Aorta (tissue), 5 donors: ENCODE results near the gene LENG1. TPM values are rescaled to one million over a fixed set of nuclear protein-coding genes. Genes with fewer than 3 reads are reported as not detected.
A peak's percentile ranks its signal among the peaks of the same experiment; 100 is the strongest.

Source experiments
- ATAC-seq: fragments of 200-7000 bp; cut with Tn5 transposase; one replicate; pipeline ENCODE4 v1.9.1; 2022; ENCODE audit warnings: moderate library complexity; ENCODE audit not compliant: low FRiP score
- DNase-seq, 2 donors: peaks; one replicate each; pipeline ENCODE4 v3.0.0-alpha.2; 2020
- H3K27ac ChIP-seq, 2 donors: one replicate each; pipeline ENCODE4 v1.5.1; 2013; ENCODE audit warnings: low read length in 2 of 2, mild to moderate bottlenecking in 2 of 2, moderate library complexity in 2 of 2, control low read depth in 1 of 2, inconsistent platforms in 1 of 2, low read depth in 1 of 2
- H3K27me3 ChIP-seq, 2 donors: one replicate each; pipeline ENCODE4 v1.6.1; 2013; ENCODE audit warnings: control low read depth in 1 of 2, low read length in 1 of 2, mild to moderate bottlenecking in 1 of 2, moderate library complexity in 1 of 2; ENCODE audit not compliant: insufficient read depth in 2 of 2, control insufficient read depth in 1 of 2
- H3K36me3 ChIP-seq, 2 donors: one replicate each; pipeline ENCODE4 v1.6.1; 2013; ENCODE audit warnings: control low read depth in 1 of 2, low read length in 1 of 2, mild to moderate bottlenecking in 1 of 2; ENCODE audit not compliant: insufficient read depth in 2 of 2, control insufficient read depth in 1 of 2
- H3K4me1 ChIP-seq, 2 donors: one replicate each; pipeline ENCODE4 v1.6.1; 2013; ENCODE audit warnings: low read length in 2 of 2, control low read depth in 1 of 2, mild to moderate bottlenecking in 1 of 2, moderate library complexity in 1 of 2; ENCODE audit not compliant: insufficient read depth in 2 of 2, control insufficient read depth in 1 of 2
- H3K4me3 ChIP-seq, 2 donors: one replicate each; pipeline ENCODE4 v1.5.1; 2013; ENCODE audit warnings: low read length in 2 of 2, control low read depth in 1 of 2, mild to moderate bottlenecking in 1 of 2
- H3K9me3 ChIP-seq: one replicate; pipeline ENCODE4 v1.6.1; 2013; ENCODE audit warnings: mild to moderate bottlenecking, low read length; ENCODE audit not compliant: control insufficient read depth
- WGBS, 2 donors: extraction: QIAGEN DNeasy Blood & Tissue Kit; methylation state at CpG; one replicate each; pipeline ENCODE4 v1.1.7; 2013; 5-methylcytosine and 5-hydroxymethylcytosine counted together
- intact Hi-C, 2 donors: fragments of 100-400 bp; cut with DNase I; formaldehyde crosslinking; loops; one replicate each; pipeline versions ENCODE4 v1.14.2 to v1.15.0; 2022
- polyA plus RNA-seq, 2 donors: library from polyadenylated mRNA; stranded (reverse); fragments of 200-250 nt; gene quantifications; one replicate each; pipeline ENCODE4 v1.2.3, GENCODE V29; 2013
- total RNA-seq, 2 donors: library from RNA; stranded (reverse); fragmentation: NEBNext Ultra II Directional; extraction: Animal tissue kit (Norgen Biotek cat#: 25700); gene quantifications; one replicate each; pipeline ENCODE4 v1.2.1, GENCODE V29; 2021
- donor health status: healthy with polysubstance abuse.
- donor health status: Bipolar disorder and iron deficiency.
- donor health status: DM: no; HTN: no; CAD: no.
- donor health status: DM: no; HTN: no; CAD: no.
- donor health status: DM: yes; HTN: yes; CAD: no.

Gene LENG1
- total and polyA plus RNA-seq, 4 donors, result 5.7 to 10.1 (median 6.8) TPM

DNA sequence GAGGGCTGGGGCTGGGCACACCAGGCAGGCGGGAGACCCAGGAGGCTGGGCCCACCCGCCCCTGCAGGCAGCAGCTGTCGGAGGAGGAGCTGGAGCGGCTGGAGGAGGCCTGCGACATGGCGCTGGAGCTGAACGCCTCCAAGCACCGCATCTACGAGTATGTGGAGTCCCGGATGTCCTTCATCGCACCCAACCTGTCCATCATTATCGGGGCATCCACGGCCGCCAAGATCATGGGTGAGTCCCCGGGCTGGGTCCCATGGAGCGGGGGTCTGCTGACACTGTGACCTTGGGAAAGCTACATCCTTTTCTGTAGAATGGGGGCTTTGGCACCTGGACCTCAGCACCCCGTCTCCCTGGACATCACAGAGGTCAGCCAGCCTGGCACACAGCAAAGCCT, 35.8 kb downstream of the LENG1 start:
- ATAC-seq (no peak), DNase-seq (no peak)
- Histone ChIP-seq H3K27ac (no peak overlapping the region), H3K9me3 (no peaks in the 10 kb centered on the region), H3K36me3 (peaks cover 0 to 22% of the 10 kb centered on the region in 2 donors), H3K4me3 (no peak overlapping the region), H3K27me3 (no peaks in the 10 kb centered on the region), H3K4me1 (no peaks in the 10 kb centered on the region)
- intact Hi-C loops, result no loop called here
- WGBS, 2 donors, result 89 to 93% methylated on average over 17 of the region's 17 CpGs

DNA sequence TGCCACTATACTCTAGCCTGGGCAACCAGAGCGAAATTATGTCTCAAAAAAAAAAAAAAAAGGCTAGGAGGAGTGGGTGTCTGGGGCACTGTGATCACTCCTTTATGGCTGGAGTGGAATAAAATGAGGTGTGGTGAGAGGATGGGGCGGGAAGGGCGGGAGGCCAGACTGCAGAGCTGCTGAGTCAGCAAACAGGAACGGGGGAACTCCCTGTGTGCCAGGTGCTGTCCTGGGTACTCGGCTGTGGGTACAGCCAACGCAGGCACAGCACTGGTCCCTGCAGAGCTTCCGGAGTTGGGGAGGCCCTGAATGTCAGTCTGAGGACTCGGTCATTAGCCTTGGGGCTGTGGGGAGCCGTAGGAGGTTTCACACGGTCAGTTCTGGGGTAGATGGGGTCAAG, 38.3 kb downstream of the LENG1 start:
- Histone ChIP-seq H3K4me3 (no peak overlapping the region), H3K27ac (no peak overlapping the region), H3K9me3 (no peaks in the 10 kb centered on the region), H3K36me3 (peaks cover 0 to 20% of the 10 kb centered on the region in 2 donors), H3K4me1 (no peaks in the 10 kb centered on the region), H3K27me3 (no peaks in the 10 kb centered on the region)
- intact Hi-C loops, result no loop called here
- ATAC-seq, result no peak
- DNase-seq, result no peak
- WGBS, 2 donors, result 94 to 96% methylated on average over 9 to 10 of the region's 10 CpGs

DNA sequence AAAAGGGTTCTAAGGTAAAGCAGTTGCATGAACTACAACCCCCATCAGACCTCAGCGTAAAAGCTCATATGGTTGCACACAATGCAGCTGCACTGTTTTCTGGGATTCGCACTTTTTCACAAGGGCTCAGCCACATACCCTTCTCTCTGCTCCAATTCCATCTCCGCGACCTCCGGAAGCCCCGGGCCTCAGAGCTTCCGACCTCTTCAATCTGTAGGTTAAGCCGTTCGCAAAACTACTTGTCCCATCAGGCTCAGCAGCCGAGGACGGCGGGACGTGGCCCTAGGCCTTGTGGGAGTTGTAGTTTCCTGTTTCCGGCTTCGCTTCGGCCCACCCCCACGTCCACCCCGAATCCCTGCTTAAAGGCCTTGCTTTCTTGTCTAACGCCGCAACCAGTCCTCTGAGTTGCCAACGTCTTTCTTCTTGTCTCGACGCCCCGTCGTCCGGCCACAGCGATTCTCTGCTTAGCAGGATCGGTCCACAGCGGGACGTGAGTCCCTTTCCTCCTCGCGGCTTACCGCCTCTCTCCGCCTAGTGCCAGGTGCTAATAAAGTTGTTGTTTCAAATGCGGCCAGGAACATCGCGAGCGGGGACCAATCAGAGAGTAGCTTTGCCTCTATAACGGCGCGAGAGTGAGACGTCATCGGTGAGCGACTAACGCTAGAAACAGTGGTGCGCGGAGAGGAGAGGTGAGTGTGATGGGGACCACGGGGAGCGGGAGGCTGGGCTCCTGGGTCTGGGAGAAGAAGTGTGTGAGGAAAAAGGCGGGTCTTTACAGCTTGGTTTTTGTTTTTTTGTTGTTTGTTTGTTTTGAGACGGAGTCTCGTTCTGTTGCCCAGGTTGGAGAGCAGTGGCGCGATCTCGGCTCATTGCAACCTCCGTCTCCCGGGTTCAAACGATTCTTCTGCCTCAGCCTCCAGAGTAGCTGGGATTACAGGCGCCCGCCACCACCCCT, 44.1 kb downstream of the LENG1 start, which contains the start of the genes PRPF31 and TFPT:
Gene PRPF31 (plus strand): TSS at position 646 of the 955 bp plus-strand sequence. CDS start 2,525 bp downstream, outside the sequence.
Gene TFPT (minus strand): TSS at position 549 of the 955 bp plus-strand sequence. CDS start 388 bp downstream, at position 161.
- Histone ChIP-seq H3K9me3 (no peaks in the 10 kb centered on the region), H3K27ac (peak within 1 kb of the TSS in 1 of 2 donors; percentile 51), H3K36me3 (no peaks in the 10 kb centered on the region), H3K27me3 (no peaks in the 10 kb centered on the region), H3K4me1 (no peaks in the 10 kb centered on the region), H3K4me3 (peak within 1 kb of the TSS; percentile 41 to 59)
- ATAC-seq (peak; percentile 97), DNase-seq (peak; percentile 98)
- intact Hi-C loops, result loop anchor here (1.0 to 10.0 kb wide), 3 partner anchors 22 to 251 kb away; partner anchors contain the start of genes CNOT3 (in 1 of the 2), MYADM (in 1 of the 2) and TSEN34 (in 1 of the 2)
- 0 to 1% methylated on average over 60 of the region's 60 CpGs for WGBS, 2 donors

DNA sequence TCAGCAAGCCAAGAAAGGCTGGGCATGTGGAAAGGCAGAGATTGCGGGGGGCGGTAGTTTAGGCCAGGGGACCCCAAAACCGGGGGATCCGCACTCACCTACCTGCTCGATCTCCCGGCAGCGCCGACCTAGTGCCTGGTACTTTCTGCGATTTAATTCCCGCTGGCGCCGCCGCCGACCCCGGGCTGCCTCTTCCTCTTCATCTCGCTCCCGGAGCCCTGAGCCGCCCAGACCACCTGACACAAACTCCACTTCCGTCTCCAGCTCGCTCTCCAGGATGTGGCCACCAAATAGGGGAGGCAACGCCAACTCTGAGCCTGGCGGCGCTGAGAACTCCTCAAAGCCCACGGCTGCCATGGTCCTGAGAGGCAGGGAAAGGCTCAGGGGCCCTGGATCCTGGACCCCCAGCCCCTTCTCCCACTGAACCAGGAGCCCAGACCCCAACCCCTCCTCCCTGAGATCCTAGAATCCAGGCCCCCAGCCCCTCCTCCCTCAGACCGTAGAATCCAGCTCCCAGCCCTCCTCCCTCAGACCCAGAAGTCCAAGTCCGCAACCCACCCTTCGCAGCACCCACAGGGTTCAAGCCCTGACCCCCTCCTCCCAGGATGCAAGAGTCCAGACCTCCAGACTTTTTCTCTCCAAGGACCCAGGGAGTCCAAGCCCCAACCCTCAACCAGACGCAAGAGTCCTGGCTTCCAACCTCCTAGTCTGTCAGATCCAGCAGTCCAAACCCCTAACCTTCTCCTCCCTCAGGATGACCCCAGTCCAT, 45.0 kb downstream of the LENG1 start:
- DNase-seq, result peak; percentile 70 to 84
- intact Hi-C loops, result loop anchor here (1.0 to 10.0 kb wide), 3 partner anchors 23 to 250 kb away; partner anchors contain the start of genes CNOT3 (in 1 of the 2), MYADM (in 1 of the 2) and TSEN34 (in 1 of the 2)

DNA sequence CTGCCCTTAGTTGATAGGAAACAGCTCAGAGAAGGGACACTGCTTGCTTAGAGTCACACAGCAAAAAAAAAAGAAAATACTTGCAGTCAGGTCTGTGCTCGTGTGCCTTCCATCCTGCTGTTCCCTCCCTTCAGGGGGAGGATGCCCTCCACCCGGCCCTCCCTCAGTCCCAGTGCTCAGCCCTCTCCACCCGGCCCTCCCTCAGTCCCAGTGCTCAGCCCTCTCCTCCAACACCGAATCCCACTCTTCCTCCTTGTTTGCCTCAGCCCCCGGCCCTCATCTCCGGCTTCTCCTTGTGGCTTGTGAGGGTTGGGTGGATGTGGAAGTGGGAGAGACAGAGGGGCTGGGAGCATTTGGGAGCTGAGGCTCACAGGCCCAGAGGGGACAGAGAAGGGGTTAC, 49.9 kb downstream of the LENG1 start:
- 66 to 77% methylated on average over 6 of the region's 6 CpGs for WGBS, 2 donors
- intact Hi-C loops, result loop anchor here (10.0 kb wide), 2 partner anchors 245 to 265 kb away; partner anchors contain the start of gene MYADM (in 1 of the 2)

More for the DNA sequence above, 45.0 kb downstream of the LENG1 start:
- no peaks in the 10 kb centered on the region for H3K36me3 ChIP-seq
- H3K27ac ChIP-seq, result no peak overlapping the region
- WGBS, 2 donors, result 22 to 26% methylated on average over 28 of the region's 28 CpGs
- no peaks in the 10 kb centered on the region for H3K9me3 ChIP-seq
- no peaks in the 10 kb centered on the region for H3K27me3 ChIP-seq
- ATAC-seq, result no peak
- peak overlapping the region; percentile 36 to 52 for H3K4me3 ChIP-seq
- no peaks in the 10 kb centered on the region for H3K4me1 ChIP-seq

DNA sequence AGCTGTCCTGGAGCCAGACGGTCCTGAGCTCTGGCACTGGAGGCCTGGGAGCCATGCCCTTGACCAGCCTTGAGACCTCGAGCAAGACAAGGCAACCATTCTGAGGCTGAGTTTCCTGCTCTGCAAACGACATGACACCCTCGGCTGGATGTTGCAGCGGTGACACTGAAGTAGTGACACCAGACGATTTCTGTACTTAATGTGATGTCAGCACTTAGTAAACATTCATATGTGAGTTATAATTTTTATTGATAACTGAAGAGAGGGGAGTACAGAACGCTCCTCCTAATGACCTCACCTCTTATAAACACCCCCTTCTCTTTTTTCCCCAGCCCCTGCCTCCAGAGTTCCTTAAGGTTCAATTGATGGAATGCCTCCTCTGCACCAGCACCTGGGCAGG, 51.0 kb downstream of the LENG1 start:
- DNase-seq (no peak), ATAC-seq (no peak)
- Histone ChIP-seq H3K36me3 (peaks cover 0 to 2% of the 10 kb centered on the region in 2 donors), H3K9me3 (no peaks in the 10 kb centered on the region), H3K27me3 (no peaks in the 10 kb centered on the region), H3K4me1 (peaks cover 0 to under 1% of the 10 kb centered on the region in 2 donors), H3K27ac (no peak overlapping the region), H3K4me3 (no peak overlapping the region)
- intact Hi-C loops, result loop anchor here in 1 of 2 donors (10.0 kb wide), 1 partner anchor 264 kb away; no protein-coding TSS in a partner anchor
- WGBS, 2 donors, result 74 to 81% methylated on average over 7 of the region's 7 CpGs

More for the DNA sequence above, 49.9 kb downstream of the LENG1 start:
- Histone ChIP-seq H3K9me3 (no peaks in the 10 kb centered on the region), H3K27ac (no peak overlapping the region), H3K27me3 (no peaks in the 10 kb centered on the region), H3K36me3 (peaks cover 0 to 2% of the 10 kb centered on the region in 2 donors), H3K4me1 (no peaks in the 10 kb centered on the region), H3K4me3 (no peak overlapping the region)
- ATAC-seq (no peak), DNase-seq (peak in 1 of 2 donors; percentile 48)

DNA sequence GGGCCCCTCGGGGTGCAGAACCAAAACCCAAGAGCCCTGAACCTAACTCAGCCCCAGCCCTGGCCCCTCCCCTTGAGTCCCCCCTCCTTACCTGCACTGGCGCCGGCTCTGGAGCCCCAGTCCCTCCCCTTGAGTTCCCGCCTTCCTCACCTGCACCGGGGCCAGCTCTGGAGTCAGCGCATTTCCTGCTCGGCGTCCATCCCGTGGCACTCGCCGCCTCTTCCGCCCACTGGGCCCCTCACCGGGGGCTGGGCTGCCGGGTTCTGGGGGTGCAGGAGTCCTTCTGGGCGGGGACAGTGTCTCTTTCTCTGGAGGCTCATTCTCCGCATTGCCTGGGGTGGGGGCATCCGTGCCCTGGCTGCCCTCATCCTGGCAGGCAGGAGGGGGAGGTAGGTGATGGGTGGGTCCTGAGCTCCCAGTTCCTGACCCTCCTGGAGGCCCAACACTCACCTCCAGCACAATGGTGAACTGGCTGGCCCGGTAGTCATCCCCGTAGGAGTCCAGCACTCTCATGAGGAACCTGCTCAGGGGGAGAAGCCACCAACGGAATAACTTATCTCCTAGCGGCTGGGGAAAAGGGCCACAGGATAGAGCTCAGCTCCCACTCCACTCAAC, 51.5 kb downstream of the LENG1 start:
- Histone ChIP-seq H3K27me3 (no peaks in the 10 kb centered on the region), H3K9me3 (no peaks in the 10 kb centered on the region), H3K27ac (no peak overlapping the region), H3K36me3 (peaks cover 0 to 2% of the 10 kb centered on the region in 2 donors), H3K4me3 (no peak overlapping the region), H3K4me1 (peaks cover 0 to 2% of the 10 kb centered on the region in 2 donors)
- intact Hi-C loops, result loop anchor here in 1 of 2 donors (10.0 kb wide), 1 partner anchor 263 kb away; no protein-coding TSS in a partner anchor
- WGBS, 2 donors, result 80 to 84% methylated on average over 20 to 21 of the region's 21 CpGs
- DNase-seq (peak; percentile 40 to 67), ATAC-seq (no peak)
